HG03439 (cell line): ENCODE data around the gene EFCAB12.
"Not testable (repeated sequence)": the region's sequence is repeated elsewhere in the genome, so short reads cannot be mapped to it uniquely, and the experiment has no call there.

Experiments used
- ATAC-seq: cut with Tn5 transposase; IDR thresholded peaks from one replicate; pipeline ENCODE4 v1.9.1; 2021; ENCODE audit warnings: mild to moderate bottlenecking, moderate library complexity; ENCODE audit not compliant: unreplicated experiment

The EFCAB12 gene

DNA sequence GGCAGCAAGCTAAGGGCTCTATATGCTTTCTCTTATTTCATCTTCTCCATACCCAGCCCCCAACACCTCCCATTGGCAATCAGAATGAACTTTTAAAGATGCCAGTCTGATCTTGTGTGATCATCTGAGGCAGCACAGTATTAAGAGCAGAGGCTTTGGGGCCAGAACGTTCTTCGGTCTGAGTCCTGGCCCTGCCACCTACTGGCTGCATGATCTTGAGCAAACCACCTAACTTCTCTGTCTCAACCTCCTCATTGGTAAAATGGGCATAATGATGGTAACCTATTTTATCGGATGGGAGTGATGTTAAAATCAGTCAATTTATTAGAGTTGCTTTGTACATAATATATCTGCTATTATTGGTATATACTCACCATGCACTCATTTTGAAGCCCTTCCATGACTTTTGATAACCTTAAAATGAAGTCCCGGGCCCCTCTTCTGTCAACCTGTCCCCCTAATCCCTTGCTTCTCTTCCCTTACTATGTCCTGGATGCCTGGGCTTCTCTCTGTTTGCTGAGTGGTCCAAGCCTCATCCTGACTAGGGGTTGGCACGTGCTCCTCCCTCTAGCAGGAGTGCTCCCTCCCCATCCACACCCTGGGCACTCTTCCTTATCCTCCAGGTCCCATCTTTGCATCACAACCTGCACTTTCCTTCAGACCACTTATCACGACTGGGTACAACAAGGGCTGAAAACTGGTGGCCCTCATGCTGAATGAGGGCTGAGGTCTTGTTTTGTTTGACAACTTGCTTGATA, 6.3 kb downstream of the EFCAB12 start:
- ATAC-seq: no peak

DNA sequence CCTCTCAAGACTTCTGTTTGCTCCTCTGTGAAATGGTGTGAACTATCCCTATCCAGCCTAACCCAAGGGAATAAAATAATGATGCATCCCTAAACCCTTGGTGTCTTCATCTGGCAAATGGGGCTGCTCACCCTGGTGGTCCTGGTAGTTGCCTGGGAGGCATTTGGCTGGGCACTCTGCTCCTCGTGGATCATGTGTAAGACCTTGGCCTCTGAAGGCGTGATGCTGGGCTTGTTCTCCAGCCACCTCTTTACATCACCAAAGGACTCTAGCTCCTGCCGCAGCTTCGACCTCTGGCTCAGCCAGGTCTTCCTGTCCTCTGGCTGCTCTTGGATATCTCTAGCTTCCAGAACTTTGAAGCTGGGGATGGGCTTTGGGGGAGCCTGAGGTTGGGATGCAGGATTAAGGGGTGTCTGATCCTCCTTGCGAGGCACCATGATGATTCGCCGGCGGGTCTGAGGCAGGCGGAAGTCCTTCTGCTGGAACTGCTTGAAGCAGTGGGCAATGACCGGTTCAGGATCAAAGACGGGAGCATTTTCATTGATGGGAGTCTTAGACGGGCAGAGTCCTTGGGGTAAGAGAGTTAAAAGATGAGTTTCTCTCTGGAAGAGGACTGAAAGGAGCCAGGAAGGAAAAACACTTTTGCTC, 7.1 kb downstream of the EFCAB12 start:
- ATAC-seq: no peak

DNA sequence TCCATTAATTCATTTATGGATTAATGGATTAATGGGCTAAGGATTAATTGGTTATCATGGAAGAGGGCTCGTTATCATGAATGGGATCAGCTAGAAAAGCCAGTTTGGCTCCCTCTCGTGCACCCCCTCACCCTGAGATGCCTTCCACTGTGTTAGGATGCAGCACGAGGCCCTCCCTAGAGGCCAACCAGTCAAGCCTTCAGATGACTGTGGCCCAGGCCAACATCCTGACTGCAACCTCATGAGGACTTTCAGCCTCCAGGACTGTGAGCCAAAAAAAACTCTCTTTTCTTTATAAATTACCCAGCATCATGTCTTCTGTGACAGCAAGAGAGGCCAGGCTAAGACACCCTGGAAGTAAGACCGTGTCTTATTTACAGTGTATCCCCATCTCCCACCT, 9.0 kb downstream of the EFCAB12 start:
- no peak for ATAC-seq

DNA sequence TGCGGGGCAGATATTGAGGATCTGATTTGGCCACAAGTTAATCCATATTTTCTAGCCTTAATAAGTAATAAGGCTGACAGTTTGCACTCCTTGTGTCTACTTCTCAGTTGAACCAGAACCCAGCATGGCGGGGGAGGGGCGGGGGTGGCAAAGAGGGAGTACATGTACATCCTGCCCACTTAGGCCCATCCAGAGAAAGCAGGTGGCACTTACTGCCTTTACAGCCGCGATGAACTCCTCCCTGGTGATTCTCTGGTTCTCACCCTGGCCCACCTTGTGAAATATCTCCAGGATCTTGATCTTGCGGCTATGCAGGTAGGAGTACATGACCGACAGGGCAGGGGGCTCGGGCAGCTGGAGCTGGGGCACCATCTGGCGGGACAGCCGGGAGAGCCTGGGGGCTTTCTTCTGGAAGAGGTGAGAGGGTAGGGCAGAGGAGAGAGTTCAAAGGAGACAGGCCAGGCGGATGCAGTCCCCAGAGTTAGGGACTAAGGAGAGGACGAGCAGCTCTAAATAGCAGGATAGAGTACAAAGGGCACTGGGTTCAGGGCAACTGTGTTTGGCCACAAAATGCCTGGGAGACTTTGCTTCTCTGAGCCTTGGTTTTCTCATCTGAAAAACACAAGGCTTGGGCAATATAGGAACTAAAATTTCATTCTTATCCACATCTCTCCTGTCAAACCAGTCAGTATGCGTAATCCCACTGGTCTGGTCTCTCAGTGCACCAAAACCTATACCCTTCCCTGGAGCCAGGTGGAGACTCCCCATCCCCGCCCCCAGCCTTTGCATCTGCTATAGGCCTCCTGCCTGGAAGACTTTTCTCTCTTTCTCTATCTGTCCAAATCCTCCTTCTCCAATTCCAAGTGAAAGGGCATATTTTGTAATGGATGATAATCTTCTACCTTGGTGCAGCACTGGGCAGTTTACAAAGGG, 10.1 kb downstream of the EFCAB12 start:
- no peak for ATAC-seq

DNA sequence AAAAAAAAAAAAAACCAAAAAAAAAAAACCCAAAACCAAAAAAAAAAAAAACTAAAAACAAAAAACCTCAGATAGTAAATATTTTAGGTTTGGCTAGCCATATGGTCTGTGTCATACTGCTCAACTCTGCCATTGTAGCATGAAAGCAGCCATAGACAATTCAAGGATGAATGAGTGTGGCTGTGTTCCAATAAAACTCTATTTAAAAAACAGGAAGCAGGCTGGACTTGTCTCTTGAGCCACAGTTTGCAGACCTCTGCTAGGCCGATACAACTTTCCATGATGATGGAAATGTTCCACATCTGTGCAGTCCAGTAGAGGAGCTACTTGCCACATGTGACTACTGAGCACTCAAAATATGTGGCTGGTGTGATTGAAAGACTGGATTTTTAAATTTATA, 11.1 kb downstream of the EFCAB12 start:
- ATAC-seq: no peak

DNA sequence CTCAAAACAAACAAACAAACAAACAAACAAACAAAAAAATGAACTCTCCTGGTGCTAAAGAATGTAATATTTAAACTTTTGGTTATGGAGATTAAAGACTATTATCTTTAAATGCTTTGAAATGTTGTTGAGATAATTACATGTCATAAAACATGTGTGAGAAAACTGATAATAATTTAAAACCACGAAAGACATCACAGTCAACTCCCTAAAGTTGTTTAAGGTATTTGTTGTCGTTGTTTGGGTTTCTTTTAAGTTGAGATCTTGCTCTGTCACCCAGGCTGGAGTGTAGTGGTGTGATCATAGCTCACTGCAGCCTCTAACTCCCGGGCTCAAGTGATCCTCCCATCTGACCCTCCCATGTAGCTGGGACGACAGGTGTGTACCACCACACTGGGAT, 12.0 kb downstream of the EFCAB12 start:
- no peak for ATAC-seq

DNA sequence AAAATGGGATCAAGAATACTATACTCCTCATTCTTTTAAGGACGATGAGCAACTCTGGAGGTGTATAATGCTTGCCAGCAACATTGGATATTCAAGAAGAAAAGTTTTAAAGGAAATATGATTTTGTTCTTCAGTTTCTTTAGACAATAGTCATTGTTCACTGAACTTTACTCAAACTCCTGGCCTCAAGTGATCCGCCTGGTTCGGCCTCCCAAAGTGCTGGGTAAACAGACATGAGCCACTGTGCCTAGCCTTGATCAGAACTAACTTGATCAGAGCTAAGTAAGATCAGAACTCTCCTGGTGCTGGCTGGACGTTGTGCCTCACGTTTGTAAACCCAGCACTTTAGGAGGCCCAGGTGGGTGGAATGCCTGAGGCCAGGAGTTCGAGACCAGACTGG, 12.6 kb downstream of the EFCAB12 start:
- no peak for ATAC-seq

DNA sequence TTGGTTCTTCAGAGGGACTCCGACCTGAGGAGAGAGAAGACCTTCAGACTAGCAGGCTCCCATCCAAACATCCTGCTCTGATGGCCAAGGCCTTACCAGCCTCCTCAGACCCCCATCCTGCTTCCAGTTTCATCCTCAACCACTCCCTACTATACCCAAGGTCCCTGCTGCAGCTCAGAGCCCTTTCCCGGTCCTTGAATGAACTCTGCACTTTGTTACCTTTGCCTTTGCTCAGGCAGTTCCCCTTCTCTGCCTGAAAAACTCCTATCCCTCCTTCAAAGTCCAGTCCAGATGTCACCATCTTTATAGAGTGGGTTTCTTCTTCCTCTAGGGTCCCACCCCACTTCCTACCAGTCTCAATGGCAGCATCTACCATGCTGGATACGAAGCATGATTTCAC, 13.1 kb downstream of the EFCAB12 start:
- no peak for ATAC-seq

DNA sequence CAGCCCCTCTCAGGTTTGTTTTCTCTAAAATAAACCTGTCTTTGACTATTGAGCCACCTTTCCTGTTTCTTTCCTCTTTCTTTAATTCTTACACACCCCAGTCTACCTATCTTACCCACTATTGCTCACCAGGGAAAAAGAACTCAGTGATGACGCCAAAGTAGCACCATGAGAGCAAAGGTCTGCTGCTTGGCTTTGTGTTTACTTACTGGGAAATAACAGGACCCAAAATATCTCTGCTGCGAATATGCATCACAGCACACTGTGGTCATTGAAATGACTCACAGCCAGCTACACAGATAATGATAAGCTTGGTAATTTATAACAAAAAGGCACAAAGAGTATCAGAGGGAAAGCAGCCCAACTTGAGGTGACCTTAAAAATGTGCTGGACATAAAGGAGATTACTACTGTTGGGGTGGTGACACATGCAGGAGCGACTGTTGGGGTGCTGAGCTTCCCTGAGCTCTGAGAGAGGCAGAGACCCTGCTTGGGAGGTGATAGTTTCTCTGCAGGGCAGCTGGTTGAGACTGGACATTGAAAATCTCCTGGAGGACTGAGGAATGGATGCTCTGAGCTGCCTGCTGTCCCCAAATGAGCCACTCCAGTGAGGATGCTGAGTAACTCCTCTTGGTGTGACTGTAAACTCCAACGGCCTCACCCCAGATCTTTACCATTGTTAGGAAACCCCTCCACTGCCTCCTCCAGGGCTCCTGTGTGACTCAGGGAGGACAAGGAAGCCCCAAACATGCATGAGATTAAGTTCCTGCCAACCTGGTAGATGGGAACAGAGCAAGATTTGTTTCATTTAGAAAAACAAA, 14.5 kb downstream of the EFCAB12 start:
- ATAC-seq: peak; percentile 62

DNA sequence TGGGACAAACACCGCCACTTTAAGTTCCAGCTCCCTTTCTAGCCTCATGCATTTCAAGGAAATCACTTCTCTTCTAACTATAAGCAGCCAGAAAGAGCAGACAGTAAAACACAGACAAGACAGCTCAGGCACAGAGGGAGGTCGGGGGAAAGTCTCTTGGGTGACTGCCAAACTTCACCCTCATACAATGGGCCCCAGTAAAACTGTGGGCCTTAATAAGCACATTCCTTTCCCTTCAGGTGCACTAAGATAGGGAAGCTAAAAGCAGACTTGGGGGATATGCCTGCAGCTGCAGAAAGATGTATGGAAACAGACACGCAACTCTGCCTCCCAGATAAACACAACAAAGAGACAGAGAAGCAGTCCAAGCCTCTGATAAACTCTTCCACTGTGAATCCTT, 15.2 kb downstream of the EFCAB12 start:
- not testable (repeated sequence) for ATAC-seq

DNA sequence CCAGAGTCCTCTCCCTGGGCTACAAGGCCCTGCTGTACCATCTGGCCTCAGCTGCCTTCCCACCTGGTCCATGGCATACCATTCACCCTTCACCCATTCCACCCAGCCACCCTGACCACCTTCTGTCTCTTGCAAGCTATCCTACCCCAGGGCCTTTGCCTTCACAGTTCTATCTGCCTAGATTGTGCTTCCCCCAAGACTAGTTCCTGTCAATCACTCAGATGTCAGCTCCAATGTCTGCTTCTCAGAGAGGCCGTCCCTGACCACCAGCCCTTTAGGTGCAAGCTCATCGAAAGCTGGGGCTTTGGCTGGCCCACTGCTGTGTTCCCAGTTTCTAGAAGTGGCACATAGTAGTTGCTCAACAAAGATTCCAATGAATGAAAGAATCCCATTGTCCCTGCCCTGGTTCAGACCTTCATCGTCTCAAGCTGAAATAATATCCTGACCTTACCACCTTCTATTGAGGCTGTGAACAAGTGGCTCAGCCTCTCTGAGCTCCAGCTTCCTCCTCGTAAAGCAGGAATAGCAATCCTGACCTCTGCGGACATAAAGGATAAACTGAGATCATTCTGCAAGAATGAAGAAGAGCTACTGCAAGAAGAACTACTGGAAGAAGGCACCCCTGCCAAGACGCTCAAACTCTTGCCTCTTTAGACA, 15.8 kb downstream of the EFCAB12 start:
- ATAC-seq: no peak

DNA sequence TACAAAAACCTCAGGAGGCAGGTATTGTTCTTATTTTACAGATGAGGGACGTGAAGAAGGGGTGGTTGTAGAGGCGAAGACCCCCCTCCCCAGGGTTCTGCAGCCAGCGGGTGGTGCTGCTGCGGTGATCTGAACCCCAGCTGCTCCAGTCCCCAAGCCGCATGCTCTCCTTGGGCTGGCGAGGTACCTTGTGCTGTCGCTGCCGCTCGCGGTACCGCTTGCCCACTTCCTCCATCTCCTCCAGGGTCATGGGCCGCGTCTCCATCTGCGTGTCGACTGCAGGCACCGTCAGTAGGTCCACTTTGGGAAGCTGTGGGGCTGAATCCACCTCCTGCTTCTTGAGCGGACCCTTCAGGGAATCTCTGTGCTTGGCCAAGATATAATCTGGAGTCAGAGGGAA, 17.5 kb downstream of the EFCAB12 start:
- ATAC-seq: no peak

DNA sequence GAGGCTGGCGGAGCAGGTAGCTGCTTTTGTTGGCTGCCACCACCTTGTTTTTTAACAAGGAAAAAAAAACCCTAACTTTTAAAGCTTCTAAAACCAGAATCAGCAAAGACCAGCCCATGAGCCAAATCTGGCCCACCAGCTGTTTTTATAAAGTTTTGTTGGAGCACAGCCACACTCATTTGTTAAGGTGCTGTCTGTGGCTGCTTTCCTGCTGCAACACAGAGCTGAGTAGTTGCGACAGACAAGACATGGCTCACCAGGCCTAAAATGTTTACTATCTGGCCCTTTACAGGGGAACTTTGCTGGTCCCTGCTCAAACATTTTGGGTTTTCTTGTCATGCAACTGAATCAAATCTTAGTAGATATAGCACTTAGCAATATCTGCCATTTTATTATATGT, 18.9 kb downstream of the EFCAB12 start:
- no peak for ATAC-seq

DNA sequence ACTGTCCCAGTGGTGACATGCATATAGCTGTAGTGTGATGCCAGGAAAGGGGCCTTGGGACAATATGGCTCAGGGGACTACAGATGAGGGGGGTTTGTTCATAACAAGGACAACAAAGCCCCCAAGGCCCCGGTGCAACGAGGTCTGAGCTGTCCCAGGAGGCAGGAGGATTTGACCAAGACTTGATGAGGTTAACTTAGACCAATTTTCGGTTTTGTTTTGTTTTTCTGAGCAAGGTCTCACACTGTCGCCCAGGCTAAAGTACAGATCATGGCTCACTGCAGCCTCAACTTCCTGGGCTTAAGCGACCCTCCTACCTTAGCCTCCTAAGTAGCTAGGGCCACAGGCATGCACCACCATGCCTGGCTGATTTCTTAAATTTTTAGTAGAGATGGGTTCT, 23.8 kb downstream of the EFCAB12 start:
- ATAC-seq: no peak

DNA sequence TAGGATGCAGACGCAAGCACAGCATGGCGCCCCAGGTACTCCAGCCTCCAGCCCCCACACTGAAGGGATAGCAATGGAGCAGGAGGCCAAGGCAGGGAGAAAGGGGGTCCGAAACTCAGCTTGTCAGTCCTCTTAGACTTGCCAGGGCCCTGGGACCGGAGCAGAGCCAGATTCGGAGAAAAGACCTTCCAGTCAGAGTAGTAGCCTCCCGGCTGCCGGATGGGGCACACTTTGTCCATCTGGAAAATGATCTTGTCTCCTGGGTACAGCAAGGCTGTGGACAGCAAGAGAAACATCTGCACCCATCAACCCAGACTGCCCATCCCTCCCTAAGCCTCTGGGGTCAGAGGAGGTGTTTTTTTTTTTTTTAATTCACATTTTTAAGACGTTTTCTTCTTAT, 24.3 kb downstream of the EFCAB12 start:
- ATAC-seq: no peak

DNA sequence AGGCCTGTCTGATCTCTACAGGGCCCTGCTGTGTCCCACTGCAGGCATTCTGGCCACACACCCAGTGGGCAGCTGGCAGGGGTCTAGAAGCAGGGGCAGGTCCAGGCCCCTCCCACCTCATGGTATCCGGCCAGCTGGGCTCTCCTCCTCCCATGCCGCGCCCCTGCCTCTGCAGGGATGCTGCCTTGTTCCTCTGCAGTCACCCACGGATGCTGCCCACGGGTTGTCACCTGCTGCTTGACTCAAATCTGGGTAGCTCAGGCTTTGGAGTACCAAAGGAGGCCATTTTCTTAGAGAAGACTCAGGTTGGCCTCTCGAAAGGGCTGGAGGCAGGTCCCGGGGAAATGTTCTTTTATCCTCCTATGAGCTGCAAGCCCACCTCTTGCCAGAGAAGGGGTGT, 25.0 kb downstream of the EFCAB12 start:
- no peak for ATAC-seq

DNA sequence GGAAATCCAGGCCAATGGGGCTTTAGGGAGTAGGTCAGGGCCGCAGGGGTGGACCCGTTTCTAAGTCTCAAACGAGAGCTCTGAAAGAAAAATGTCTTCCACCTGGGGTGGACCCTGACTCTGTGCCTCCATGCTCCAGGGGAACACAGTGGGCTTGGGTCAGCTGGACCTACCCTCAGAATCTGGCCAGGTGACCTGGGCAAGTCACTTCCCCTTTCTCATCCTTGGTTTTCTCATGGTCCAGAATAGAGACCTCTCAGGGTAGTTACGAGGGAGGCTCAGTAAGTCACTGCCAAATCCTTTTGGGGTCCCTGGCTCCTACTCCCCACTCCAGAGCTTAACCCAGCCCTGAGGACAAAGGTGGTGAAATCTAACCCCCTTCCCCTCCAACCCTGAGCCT, 25.8 kb downstream of the EFCAB12 start:
- ATAC-seq: no peak

DNA sequence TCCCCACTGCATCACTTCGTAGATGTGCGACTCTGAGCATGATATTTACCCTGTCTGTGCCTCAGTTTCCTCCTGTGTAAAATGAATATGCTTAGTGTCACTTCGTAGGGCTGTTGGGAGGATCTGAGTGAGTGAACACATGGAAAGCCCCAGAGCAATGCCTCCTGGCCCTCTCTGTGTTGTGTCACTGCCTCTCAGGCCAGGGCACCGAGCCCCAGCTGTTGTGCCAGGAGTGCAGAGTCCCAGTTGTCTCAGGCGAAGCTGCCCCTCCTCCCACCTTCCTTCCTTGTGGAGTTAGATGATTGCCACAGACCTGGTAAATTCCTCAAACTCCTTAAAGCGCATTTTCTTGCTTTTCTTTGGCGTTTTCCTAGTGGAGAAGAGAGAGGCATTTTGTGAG, 26.2 kb downstream of the EFCAB12 start:
- no peak for ATAC-seq

DNA sequence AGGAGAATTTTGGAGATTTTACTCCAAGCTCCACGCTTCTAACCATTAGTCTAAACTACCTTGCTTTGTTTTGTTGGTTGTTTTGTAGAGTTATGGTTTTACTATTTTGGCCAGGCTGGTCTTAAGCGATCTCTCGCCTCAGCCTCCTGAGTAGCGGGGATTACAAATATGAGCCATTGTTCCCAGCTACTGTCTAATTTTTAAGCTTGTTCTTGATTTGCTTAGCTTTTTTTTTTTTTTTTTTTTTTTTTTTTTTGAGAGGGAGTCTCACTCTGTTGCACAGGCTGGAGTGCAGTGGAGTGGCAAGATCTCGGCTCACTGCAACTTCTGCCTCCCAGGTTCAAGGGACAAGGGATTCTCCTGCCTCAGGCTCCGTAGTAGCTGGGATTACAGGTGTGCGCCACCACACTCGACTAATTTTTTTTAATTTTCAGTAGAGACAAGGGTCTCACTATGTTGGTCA, 28.5 kb downstream of the EFCAB12 start:
- peak; percentile 9 for ATAC-seq
